ENCODE measurements around the gene ZNF714.

Gene ZNF714

GRCh38 chr19:21149877-21150276, 67.9 kb downstream of the ZNF714 start:
- CTCF ChIA-PET, result no interaction called here
- POLR2A ChIA-PET, result no interaction called here
- TF ChIP-seq HDGF (IDR thresholded peaks at IDR 0.05; ENCODE audit: borderline replicate concordance) (no peak), FOXM1 (IDR thresholded peaks at IDR 0.05; ENCODE audit: borderline replicate concordance) (no peak), SUZ12 (IDR thresholded peaks at IDR 0.05) (no peak), LEF1 (IDR thresholded peaks at IDR 0.05; ENCODE audit: borderline replicate concordance) (no peak), CTBP1 (IDR thresholded peaks at IDR 0.05; ENCODE audit: borderline replicate concordance) (no peak), FOXA1 (IDR thresholded peaks at IDR 0.05) (no peak), ZNF384 (IDR thresholded peaks at IDR 0.05) (no peak), NFRKB (IDR thresholded peaks at IDR 0.05) (no peak), FOXK2 (IDR thresholded peaks at IDR 0.05) (no peak), BHLHE40 (IDR thresholded peaks at IDR 0.05; ENCODE audit: borderline replicate concordance) (no peak), ELF4 (IDR thresholded peaks at IDR 0.05) (no peak), L3MBTL2 (conservative IDR thresholded peaks at IDR 0.05) (no peak), SP1 (IDR thresholded peaks at IDR 0.05) (no peak), ARNT (IDR thresholded peaks at IDR 0.05) (no peak)
- DNase-seq (ENCODE audit: extremely low spot score), result no peak

- no peak for DNase-seq (ENCODE audit: extremely low spot score)
- ChIA-PET CTCF (no interaction called here), POLR2A (interaction anchor here (0.8 kb wide), 1 partner anchor 10 kb away, joined by 5 read pairs; the partner anchor contains the start of gene ZNF431)
- TF ChIP-seq FOXA1 (IDR thresholded peaks at IDR 0.05), result no peak
- no peak for TF ChIP-seq TARDBP (IDR thresholded peaks at IDR 0.05)
- TF ChIP-seq NFRKB (IDR thresholded peaks at IDR 0.05), result no peak
- TF ChIP-seq SP1 (IDR thresholded peaks at IDR 0.05), result no peak
- no peak for TF ChIP-seq ELF4 (IDR thresholded peaks at IDR 0.05)
- TF ChIP-seq ZNF384 (IDR thresholded peaks at IDR 0.05), result no peak
- no peak for TF ChIP-seq SUZ12 (IDR thresholded peaks at IDR 0.05)
- TF ChIP-seq FOXM1 (IDR thresholded peaks at IDR 0.05; ENCODE audit: borderline replicate concordance), result no peak
- TF ChIP-seq CTBP1 (IDR thresholded peaks at IDR 0.05; ENCODE audit: borderline replicate concordance), result no peak
- TF ChIP-seq LEF1 (IDR thresholded peaks at IDR 0.05; ENCODE audit: borderline replicate concordance), result no peak
- no peak for TF ChIP-seq L3MBTL2 (conservative IDR thresholded peaks at IDR 0.05)
- TF ChIP-seq ARNT (IDR thresholded peaks at IDR 0.05), result no peak
- no peak for TF ChIP-seq FOXK2 (IDR thresholded peaks at IDR 0.05)
- no peak for TF ChIP-seq HDGF (IDR thresholded peaks at IDR 0.05; ENCODE audit: borderline replicate concordance)
Observed at GRCh38 chr19:21151460-21151859, 69.5 kb downstream of the ZNF714 start.

- no peak for TF ChIP-seq TARDBP (IDR thresholded peaks at IDR 0.05)
- POLR2A ChIA-PET, result no interaction called here
- CTCF ChIA-PET, result no interaction called here
Observed at GRCh38 chr19:21158523-21159135, 76.6 kb downstream of the ZNF714 start.

GRCh38 chr19:21164541-21164940, 82.5 kb downstream of the ZNF714 start:
- ChIA-PET CTCF (no interaction called here), POLR2A (no interaction called here)
- DNase-seq (ENCODE audit: extremely low spot score), result no peak
- TF ChIP-seq BHLHE40 (IDR thresholded peaks at IDR 0.05; ENCODE audit: borderline replicate concordance), result no peak

More at GRCh38 chr19:21158523-21159135, 76.6 kb downstream of the ZNF714 start:
- DNase-seq (ENCODE audit: extremely low spot score), result no peak

- no peak for DNase-seq (ENCODE audit: extremely low spot score)
- ChIA-PET POLR2A (no interaction called here), CTCF (no interaction called here)
- no peak for TF ChIP-seq TARDBP (IDR thresholded peaks at IDR 0.05)
- TF ChIP-seq SUZ12 (IDR thresholded peaks at IDR 0.05), result no peak
- no peak for TF ChIP-seq BHLHE40 (IDR thresholded peaks at IDR 0.05; ENCODE audit: borderline replicate concordance)
- TF ChIP-seq ZNF384 (IDR thresholded peaks at IDR 0.05), result no peak
- TF ChIP-seq ARNT (IDR thresholded peaks at IDR 0.05), result no peak
- no peak for TF ChIP-seq ELF4 (IDR thresholded peaks at IDR 0.05)
- no peak for TF ChIP-seq NFRKB (IDR thresholded peaks at IDR 0.05)
- no peak for TF ChIP-seq HDGF (IDR thresholded peaks at IDR 0.05; ENCODE audit: borderline replicate concordance)
- TF ChIP-seq PKNOX1 (IDR thresholded peaks at IDR 0.05), result no peak
- no peak for TF ChIP-seq LEF1 (IDR thresholded peaks at IDR 0.05; ENCODE audit: borderline replicate concordance)
- TF ChIP-seq FOXA1 (IDR thresholded peaks at IDR 0.05), result no peak
- TF ChIP-seq FOXM1 (IDR thresholded peaks at IDR 0.05; ENCODE audit: borderline replicate concordance), result no peak
- TF ChIP-seq L3MBTL2 (conservative IDR thresholded peaks at IDR 0.05), result no peak
- TF ChIP-seq FOXK2 (IDR thresholded peaks at IDR 0.05), result no peak
- TF ChIP-seq SP1 (IDR thresholded peaks at IDR 0.05), result no peak
- no peak for TF ChIP-seq CTBP1 (IDR thresholded peaks at IDR 0.05; ENCODE audit: borderline replicate concordance)
Observed at GRCh38 chr19:21166436-21166835, 84.4 kb downstream of the ZNF714 start.

Data from HEK293T (cell line).